ENCODE results near the gene PPP1R1B.
A peak's percentile ranks its signal among the peaks of the same experiment; 100 is the strongest.

Gene PPP1R1B

GRCh38 chr17:39670746-39671145, 44.0 kb downstream of the PPP1R1B start:
- no peak for DNase-seq

GRCh38 chr17:39671651-39672521, 45.1 kb downstream of the PPP1R1B start:
- DNase-seq: peak in 1 of 2 donors; percentile 9

- no peak for DNase-seq
Observed at GRCh38 chr17:39672522-39673334, 46.0 kb downstream of the PPP1R1B start.

- DNase-seq: no peak
Observed at GRCh38 chr17:39673335-39674081, 46.8 kb downstream of the PPP1R1B start.

- DNase-seq: no peak
Observed at GRCh38 chr17:39674179-39674578, 47.4 kb downstream of the PPP1R1B start.

- peak in 1 of 2 donors; percentile 26 for DNase-seq
Observed at GRCh38 chr17:39674702-39675389, 48.1 kb downstream of the PPP1R1B start.

- no peak for DNase-seq
Observed at GRCh38 chr17:39675390-39676082, 48.8 kb downstream of the PPP1R1B start.

- peak; percentile 70 to 71 for DNase-seq
Observed at GRCh38 chr17:39676198-39676819, 49.6 kb downstream of the PPP1R1B start.

- no peak for DNase-seq
Observed at GRCh38 chr17:39677072-39677471, 50.3 kb downstream of the PPP1R1B start.

- no peak for DNase-seq
Observed at GRCh38 chr17:39677542-39678339, 51.0 kb downstream of the PPP1R1B start.

- DNase-seq: no peak
Observed at GRCh38 chr17:39678340-39679116, 51.8 kb downstream of the PPP1R1B start.

GRCh38 chr17:39679521-39680192, 52.9 kb downstream of the PPP1R1B start:
- peak; percentile 63 for DNase-seq

- DNase-seq: no peak
Observed at GRCh38 chr17:39683295-39683939, 56.7 kb downstream of the PPP1R1B start.

- DNase-seq: no peak
Observed at GRCh38 chr17:39684369-39685192, 57.8 kb downstream of the PPP1R1B start.
